Embryonic facial prominence (tissue), 1 donor: Measurements from ENCODE around the gene DNM3.

Source experiments
- DNase-seq: peaks from one replicate; pipeline ENCODE4 v3.0.0-alpha.2; 2016; ENCODE audit errors: extremely low spot score

The DNM3 gene

GRCh38 chr1:172139196-172139595 is 297.9 kb downstream of the DNM3 start:
- no peak for DNase-seq

GRCh38 chr1:172140072-172140471 is 298.8 kb downstream of the DNM3 start:
- no peak for DNase-seq

- no peak for DNase-seq
Observed at GRCh38 chr1:172140591-172140990, 299.3 kb downstream of the DNM3 start.

GRCh38 chr1:172141341-172141881 is 300.1 kb downstream of the DNM3 start:
- no peak for DNase-seq

GRCh38 chr1:172142324-172142723 is 301.0 kb downstream of the DNM3 start:
- no peak for DNase-seq

- no peak for DNase-seq
Observed at GRCh38 chr1:172143384-172144055, 302.2 kb downstream of the DNM3 start.

GRCh38 chr1:172144445-172145061 is 303.3 kb downstream of the DNM3 start:
- DNase-seq, result peak; percentile 99

GRCh38 chr1:172145231-172145651 is 303.9 kb downstream of the DNM3 start:
- peak; percentile 91 for DNase-seq

GRCh38 chr1:172145656-172146055 is 304.4 kb downstream of the DNM3 start:
- no peak for DNase-seq

GRCh38 chr1:172146141-172146850 is 305.0 kb downstream of the DNM3 start:
- DNase-seq, result no peak

GRCh38 chr1:172147541-172147940 is 306.2 kb downstream of the DNM3 start:
- DNase-seq, result no peak

- no peak for DNase-seq
Observed at GRCh38 chr1:172148213-172148612, 306.9 kb downstream of the DNM3 start.

GRCh38 chr1:172148707-172149106 is 307.4 kb downstream of the DNM3 start:
- DNase-seq, result no peak

GRCh38 chr1:172149346-172149745 is 308.0 kb downstream of the DNM3 start:
- no peak for DNase-seq

GRCh38 chr1:172154551-172154950 is 313.3 kb downstream of the DNM3 start:
- DNase-seq, result no peak

GRCh38 chr1:172155766-172156165 is 314.5 kb downstream of the DNM3 start:
- DNase-seq, result no peak

GRCh38 chr1:172162236-172162635 is 320.9 kb downstream of the DNM3 start:
- no peak for DNase-seq

GRCh38 chr1:172163498-172164215 is 322.4 kb downstream of the DNM3 start:
- no peak for DNase-seq

- DNase-seq, result no peak
Observed at GRCh38 chr1:172165403-172165802, 324.1 kb downstream of the DNM3 start.

GRCh38 chr1:172167796-172168596 is 326.7 kb downstream of the DNM3 start:
- DNase-seq, result no peak

- no peak for DNase-seq
Observed at GRCh38 chr1:172168597-172168872, 327.2 kb downstream of the DNM3 start.
